IPS DF 6.9 (cell line): Measurements from ENCODE around the gene HUS1.

Experiments used
- DNase-seq: peaks from one replicate; pipeline ENCODE4 v3.0.0-alpha.2; 2013; ENCODE audit warnings: low read depth, low spot score
- H3K27ac ChIP-seq: one replicate; pipeline ENCODE4 v1.5.1; 2013; ENCODE audit warnings: low read length, control low read depth
- H3K27me3 ChIP-seq: 2 replicates; pipeline ENCODE4 v1.6.1; 2013; ENCODE audit warnings: mild to moderate bottlenecking, low read length; ENCODE audit not compliant: control insufficient read depth, insufficient read depth
- H3K36me3 ChIP-seq: 2 replicates; pipeline ENCODE4 v1.6.1; 2013; ENCODE audit warnings: low read length; ENCODE audit not compliant: control insufficient read depth, insufficient read depth
- H3K4me1 ChIP-seq: 2 replicates; pipeline ENCODE4 v1.6.1; 2013; ENCODE audit warnings: low read length; ENCODE audit not compliant: control insufficient read depth, insufficient read depth
- H3K4me3 ChIP-seq: 2 replicates; pipeline ENCODE4 v1.5.1; 2013; ENCODE audit warnings: mild to moderate bottlenecking, low read length
- H3K9me3 ChIP-seq: 2 replicates; pipeline ENCODE4 v1.6.1; 2013; ENCODE audit warnings: low read length, inconsistent platforms; ENCODE audit not compliant: control insufficient read depth, insufficient read depth
- WGBS: extraction: QIAGEN DNeasy Blood & Tissue Kit; methylation state at CpG from one replicate; pipeline ENCODE4 v1.1.7; 2013; ENCODE audit warnings: mixed read lengths, missing lambda C conversion rate; ENCODE audit not compliant: insufficient read length, insufficient coverage; 5-methylcytosine and 5-hydroxymethylcytosine counted together

HUS1 gene

GRCh38 chr7:47937711-47938573, 41.5 kb downstream of the HUS1 start:
- WGBS, result no CpG with 5 or more reads among the region's 11 CpGs
- Histone ChIP-seq H3K9me3 (no peaks in the 10 kb centered on the region), H3K27ac (no peak overlapping the region), H3K36me3 (no peaks in the 10 kb centered on the region), H3K4me3 (no peak overlapping the region), H3K4me1 (0 out of 2 replicates have a peak, but pooled peaks cover 1% of the 10 kb centered on the region), H3K27me3 (no peaks in the 10 kb centered on the region)
- DNase-seq, result no peak

GRCh38 chr7:47937065-47937687, 42.2 kb downstream of the HUS1 start:
- H3K4me1 ChIP-seq, result 0 out of 2 replicates have a peak, but pooled peaks cover 1% of the 10 kb centered on the region
- no peaks in the 10 kb centered on the region for H3K27me3 ChIP-seq
- WGBS, result no CpG with 5 or more reads among the region's 17 CpGs
- no peaks in the 10 kb centered on the region for H3K36me3 ChIP-seq
- no peak overlapping the region for H3K27ac ChIP-seq
- H3K4me3 ChIP-seq, result no peak overlapping the region
- no peaks in the 10 kb centered on the region for H3K9me3 ChIP-seq
- no peak for DNase-seq

GRCh38 chr7:47936323-47936722, 43.1 kb downstream of the HUS1 start:
- H3K4me3 ChIP-seq, result no peak overlapping the region
- no peak overlapping the region for H3K27ac ChIP-seq
- WGBS, result no CpG with 5 or more reads among the region's 4 CpGs
- 0 out of 2 replicates have a peak, but pooled peaks cover 1% of the 10 kb centered on the region for H3K4me1 ChIP-seq
- no peak for DNase-seq
- H3K27me3 ChIP-seq, result no peaks in the 10 kb centered on the region
- H3K36me3 ChIP-seq, result no peaks in the 10 kb centered on the region
- no peaks in the 10 kb centered on the region for H3K9me3 ChIP-seq

- H3K36me3 ChIP-seq, result no peaks in the 10 kb centered on the region
- no peaks in the 10 kb centered on the region for H3K27me3 ChIP-seq
- H3K9me3 ChIP-seq, result no peaks in the 10 kb centered on the region
- no peak overlapping the region for H3K4me3 ChIP-seq
- H3K4me1 ChIP-seq, result no peaks in the 10 kb centered on the region
- H3K27ac ChIP-seq, result no peak overlapping the region
- no CpG with 5 or more reads among the region's 10 CpGs for WGBS
- DNase-seq, result no peak
Measured at GRCh38 chr7:47935336-47935735, 44.1 kb downstream of the HUS1 start.

GRCh38 chr7:47934831-47935230, 44.6 kb downstream of the HUS1 start:
- Histone ChIP-seq H3K27me3 (no peaks in the 10 kb centered on the region), H3K36me3 (no peaks in the 10 kb centered on the region), H3K4me1 (no peaks in the 10 kb centered on the region), H3K4me3 (no peak overlapping the region), H3K9me3 (no peaks in the 10 kb centered on the region), H3K27ac (no peak overlapping the region)
- DNase-seq, result no peak
- no CpG with 5 or more reads among the region's 6 CpGs for WGBS

GRCh38 chr7:47933215-47933614, 46.2 kb downstream of the HUS1 start:
- no peak for DNase-seq
- H3K27ac ChIP-seq, result no peak overlapping the region

GRCh38 chr7:47932466-47933037, 46.9 kb downstream of the HUS1 start:
- H3K27me3 ChIP-seq, result no peaks in the 10 kb centered on the region
- H3K36me3 ChIP-seq, result no peaks in the 10 kb centered on the region
- no CpG with 5 or more reads among the region's 11 CpGs for WGBS
- H3K4me3 ChIP-seq, result no peak overlapping the region
- no peak overlapping the region for H3K27ac ChIP-seq
- DNase-seq, result no peak
- H3K4me1 ChIP-seq, result no peaks in the 10 kb centered on the region
- H3K9me3 ChIP-seq, result no peaks in the 10 kb centered on the region

More at GRCh38 chr7:47933215-47933614, 46.2 kb downstream of the HUS1 start:
- H3K36me3 ChIP-seq, result no peaks in the 10 kb centered on the region
- no peaks in the 10 kb centered on the region for H3K4me1 ChIP-seq
- no peak overlapping the region for H3K4me3 ChIP-seq
- no peaks in the 10 kb centered on the region for H3K9me3 ChIP-seq
- no peaks in the 10 kb centered on the region for H3K27me3 ChIP-seq
- no CpG with 5 or more reads among the region's 8 CpGs for WGBS

GRCh38 chr7:47932016-47932415, 47.4 kb downstream of the HUS1 start:
- H3K4me3 ChIP-seq, result no peak overlapping the region
- no peaks in the 10 kb centered on the region for H3K4me1 ChIP-seq
- DNase-seq, result no peak
- H3K36me3 ChIP-seq, result no peaks in the 10 kb centered on the region
- no peaks in the 10 kb centered on the region for H3K27me3 ChIP-seq
- H3K27ac ChIP-seq, result no peak overlapping the region
- no peaks in the 10 kb centered on the region for H3K9me3 ChIP-seq
- no CpG with 5 or more reads among the region's 6 CpGs for WGBS

- Histone ChIP-seq H3K4me3 (no peak overlapping the region), H3K4me1 (no peaks in the 10 kb centered on the region), H3K36me3 (no peaks in the 10 kb centered on the region), H3K27ac (no peak overlapping the region), H3K27me3 (no peaks in the 10 kb centered on the region), H3K9me3 (no peaks in the 10 kb centered on the region)
- WGBS, result no CpG with 5 or more reads among the region's 18 CpGs
- DNase-seq, result no peak
Measured at GRCh38 chr7:47931005-47932004, 48.1 kb downstream of the HUS1 start.

GRCh38 chr7:47924266-47924665, 55.1 kb downstream of the HUS1 start:
- no peak for DNase-seq
- no CpG with 5 or more reads among the region's 2 CpGs for WGBS

More at GRCh38 chr7:47924266-47924665, 55.1 kb downstream of the HUS1 start:
- Histone ChIP-seq H3K36me3 (no peaks in the 10 kb centered on the region), H3K9me3 (no peaks in the 10 kb centered on the region), H3K4me3 (no peak overlapping the region), H3K4me1 (no peaks in the 10 kb centered on the region), H3K27ac (no peak overlapping the region), H3K27me3 (no peaks in the 10 kb centered on the region)
